HepG2 (cell line): Measurements from ENCODE around the gene HMBS. TPM values are rescaled to one million over a fixed set of nuclear protein-coding genes. Genes with fewer than 3 reads are reported as not detected.

Source experiments
- ADNP ChIP-seq: sonication (generic); formaldehyde crosslinking; IDR thresholded peaks from 2 replicates; pipeline ENCODE4 v1.4.0; 2020; ENCODE audit warnings: missing genetic modification reagents
- DMAP1 ChIP-seq: IDR thresholded peaks from 2 replicates; pipeline ENCODE4 v1.6.1; 2016
- DPF2 ChIP-seq: sonication (generic); formaldehyde crosslinking; IDR thresholded peaks from 2 replicates; pipeline ENCODE4 v1.4.0; 2020; ENCODE audit warnings: mild to moderate bottlenecking, low read depth, missing genetic modification reagents, borderline replicate concordance
- HCFC1 ChIP-seq: fragments of 150-350 bp; IDR thresholded peaks from 2 replicates; pipeline ENCODE4 v1.6.1; 2014; ENCODE audit warnings: low read depth, low read length
- HDAC6 ChIP-seq: fragments of 200-600 bp; sonication (generic); IDR thresholded peaks from 2 replicates; pipeline ENCODE4 v1.7.0; 2017; ENCODE audit warnings: mild to moderate bottlenecking, antibody characterized with exemption, low read length, low read depth
- HMG20B ChIP-seq: conservative IDR thresholded peaks from 2 replicates; pipeline ENCODE4 v1.6.1; 2016; ENCODE audit warnings: missing genetic modification reagents, missing compliant biosample characterization
- NFKBIZ ChIP-seq: IDR thresholded peaks from 2 replicates; pipeline ENCODE4 v1.6.1; 2018; ENCODE audit warnings: missing genetic modification reagents, missing compliant biosample characterization
- NR2F2 ChIP-seq: IDR thresholded peaks from 2 replicates; pipeline ENCODE4 v1.6.1; 2012; ENCODE audit warnings: low read depth, inconsistent platforms, borderline replicate concordance
- RAD21 ChIP-seq: fragments of 450-650 bp; formaldehyde crosslinking; IDR thresholded peaks from 2 replicates; pipeline ENCODE4 v1.5.0; 2020; ENCODE audit warnings: mild to moderate bottlenecking
- SAFB2 ChIP-seq: sonication (generic); formaldehyde crosslinking; IDR thresholded peaks from 2 replicates; pipeline ENCODE4 v1.5.1; 2020; ENCODE audit warnings: missing genetic modification reagents, low read depth, mild to moderate bottlenecking, borderline replicate concordance
- SALL2 ChIP-seq: sonication (generic); formaldehyde crosslinking; IDR thresholded peaks from 2 replicates; pipeline ENCODE4 v1.8.1; 2023; ENCODE audit warnings: mild to moderate bottlenecking, missing genetic modification reagents, inconsistent platforms
- SAP130 ChIP-seq: IDR thresholded peaks from 2 replicates; pipeline ENCODE4 v1.6.1; 2016; ENCODE audit warnings: low read depth
- SP4 ChIP-seq: sonication (generic); formaldehyde crosslinking; IDR thresholded peaks from 2 replicates; pipeline ENCODE4 v1.8.1; 2023; ENCODE audit warnings: mild to moderate bottlenecking, missing genetic modification reagents
- THYN1 ChIP-seq: sonication (generic); formaldehyde crosslinking; IDR thresholded peaks from 2 replicates; pipeline ENCODE4 v1.8.1; 2023; ENCODE audit warnings: low read depth, mild to moderate bottlenecking, moderate library complexity, missing genetic modification reagents, borderline replicate concordance
- TOE1 ChIP-seq: sonication (generic); formaldehyde crosslinking; IDR thresholded peaks from 2 replicates; pipeline ENCODE4 v1.4.0; 2020; ENCODE audit warnings: mild to moderate bottlenecking, missing genetic modification reagents
- U2AF1 ChIP-seq: fragments of 200-400 bp; formaldehyde crosslinking; optimal IDR thresholded peaks from 2 replicates; pipeline ENCODE3; 2017; ENCODE audit warnings: mild to moderate bottlenecking, low read depth, low read length
- ZFP1 ChIP-seq: IDR thresholded peaks from 2 replicates; pipeline ENCODE4 v1.6.1; 2016
- ZNF10 ChIP-seq: sonication (generic); formaldehyde crosslinking; IDR thresholded peaks from 2 replicates; pipeline ENCODE4 v1.4.0; 2020; ENCODE audit warnings: mild to moderate bottlenecking, low read depth, missing genetic modification reagents, borderline replicate concordance
- ZNF207 ChIP-seq: fragments of 450-650 bp; IDR thresholded peaks from 2 replicates; pipeline ENCODE4 v1.6.1; 2016; ENCODE audit warnings: antibody characterized with exemption, borderline replicate concordance
- ZNF432 ChIP-seq: sonication (generic); formaldehyde crosslinking; IDR thresholded peaks from 2 replicates; pipeline ENCODE4 v1.5.0; 2020; ENCODE audit warnings: missing genetic modification reagents, mild to moderate bottlenecking, borderline replicate concordance
- ZNF576 ChIP-seq: sonication (generic); formaldehyde crosslinking; IDR thresholded peaks from 2 replicates; pipeline ENCODE4 v1.4.0; 2020; ENCODE audit warnings: mild to moderate bottlenecking, missing genetic modification reagents
- ZNF605 ChIP-seq: sonication (generic); formaldehyde crosslinking; IDR thresholded peaks from 2 replicates; pipeline ENCODE4 v1.8.0; 2022; ENCODE audit warnings: mild to moderate bottlenecking, missing genetic modification reagents
- ZNF639 ChIP-seq: conservative IDR thresholded peaks from 2 replicates; pipeline ENCODE4 v1.6.1; 2018; ENCODE audit warnings: missing genetic modification reagents
- ZNF770 ChIP-seq: sonication (generic); formaldehyde crosslinking; IDR thresholded peaks from 2 replicates; pipeline ENCODE4 v1.5.0; 2020; ENCODE audit warnings: mild to moderate bottlenecking, missing genetic modification reagents
- ZSCAN9 ChIP-seq: IDR thresholded peaks from 2 replicates; pipeline ENCODE4 v1.6.1; 2016; ENCODE audit warnings: borderline replicate concordance
- polyA plus RNA-seq, 8 experiments: library from polyadenylated mRNA; depleted of rRNA in 3 of 8; stranded (reverse) in 7 of 8; unstranded in 1 of 8; fragments of >200 nt; fragmentation: Illumina TruSeq in 4 of 8; extraction: Trizol in 4 of 8; gene quantifications; 2 replicates each; pipeline versions ENCODE4 v1.2.1 to v1.2.3, GENCODE V29; 2011 to 2016; ENCODE audit warnings: low read depth in 4 of 8, missing spikeins in 1 of 8, mixed read lengths in 1 of 8; ENCODE audit not compliant: insufficient read depth in 1 of 8
- total RNA-seq, 5 experiments: library from RNA; depleted of rRNA; stranded (reverse); fragments of >200 nt; fragmentation: Illumina TruSeq; extraction: Trizol; gene quantifications; 2 replicates each; pipeline ENCODE4 v1.2.3, GENCODE V29; 2016; ENCODE audit warnings: low read depth in 1 of 5
- TF ChIP-seq, protein P1 (sequence below): sonication (generic); formaldehyde crosslinking; conservative IDR thresholded peaks from 2 replicates; pipeline ENCODE4 v1.4.0; 2020; ENCODE audit warnings: missing genetic modification reagents

Gene HMBS
- total and polyA plus RNA-seq, 2 of the 13 experiments (the other 11 are each of a cell fraction or from before 2014, with no cell fraction given): 9.4 to 46.9 TPM

GRCh38 chr11:119067371-119068222, 17.1 kb upstream of the HMBS start, which contains the start of gene VPS11 (continued):
- TF ChIP-seq SAP130 (CRISPR knock-in tag): peak; percentile 99
- TF ChIP-seq ZNF770: no peak
- TF ChIP-seq ZNF432: no peak
- TF ChIP-seq SAFB2: no peak
- no peak for TF ChIP-seq ZNF576 (CRISPR knock-in tag)
- no peak; the same call in 1 of the 2 replicates for TF ChIP-seq TOE1
- TF ChIP-seq THYN1: no peak
- no peak for TF ChIP-seq DPF2 (CRISPR knock-in tag)
- TF ChIP-seq ZNF605: no peak
- peak; percentile 74; the same call in 1 of the 2 replicates for TF ChIP-seq ZNF639 (CRISPR knock-in tag)
- TF ChIP-seq RAD21 (CRISPR knock-in tag): no peak
- peak; percentile 78 for TF ChIP-seq SP4 (CRISPR knock-in tag)
- TF ChIP-seq HMG20B (CRISPR knock-in tag): no peak
- 0 out of 2 replicates have a peak, but pooled peaks have one; percentile 27 for TF ChIP-seq SALL2 (CRISPR knock-in tag)
- TF ChIP-seq ZNF207: no peak
- peak; percentile 81; the same call in 1 of the 2 replicates for TF ChIP-seq DMAP1
- TF ChIP-seq ZFP1 (CRISPR knock-in tag): peak; percentile 77
- no peak for TF ChIP-seq ADNP (CRISPR knock-in tag)
- TF ChIP-seq ZNF10 (CRISPR knock-in tag): no peak
- peak; percentile 30; the same call in 1 of the 2 replicates for TF ChIP-seq HCFC1
- TF ChIP-seq NR2F2: no peak
- no peak for TF ChIP-seq HDAC6
- peak; percentile 45; the same call in 1 of the 2 replicates for TF ChIP-seq ZSCAN9 (CRISPR knock-in tag)
- TF ChIP-seq NFKBIZ: peak; percentile 44; the same call in 1 of the 2 replicates
- TF ChIP-seq U2AF1: no peak
- TF ChIP-seq, protein P1, sequence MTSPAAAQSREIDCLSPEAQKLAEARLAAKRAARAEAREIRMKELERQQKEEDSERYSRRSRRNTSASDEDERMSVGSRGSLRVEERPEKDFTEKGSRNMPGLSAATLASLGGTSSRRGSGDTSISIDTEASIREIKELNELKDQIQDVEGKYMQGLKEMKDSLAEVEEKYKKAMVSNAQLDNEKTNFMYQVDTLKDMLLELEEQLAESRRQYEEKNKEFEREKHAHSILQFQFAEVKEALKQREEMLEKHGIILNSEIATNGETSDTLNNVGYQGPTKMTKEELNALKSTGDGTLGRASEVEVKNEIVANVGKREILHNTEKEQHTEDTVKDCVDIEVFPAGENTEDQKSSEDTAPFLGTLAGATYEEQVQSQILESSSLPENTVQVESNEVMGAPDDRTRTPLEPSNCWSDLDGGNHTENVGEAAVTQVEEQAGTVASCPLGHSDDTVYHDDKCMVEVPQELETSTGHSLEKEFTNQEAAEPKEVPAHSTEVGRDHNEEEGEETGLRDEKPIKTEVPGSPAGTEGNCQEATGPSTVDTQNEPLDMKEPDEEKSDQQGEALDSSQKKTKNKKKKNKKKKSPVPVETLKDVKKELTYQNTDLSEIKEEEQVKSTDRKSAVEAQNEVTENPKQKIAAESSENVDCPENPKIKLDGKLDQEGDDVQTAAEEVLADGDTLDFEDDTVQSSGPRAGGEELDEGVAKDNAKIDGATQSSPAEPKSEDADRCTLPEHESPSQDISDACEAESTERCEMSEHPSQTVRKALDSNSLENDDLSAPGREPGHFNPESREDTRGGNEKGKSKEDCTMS: no peak
